Tibial artery (tissue), 4 donors: Measurements from ENCODE around the gene THRB.

Experiments
- DNase-seq, 2 donors: peaks; one replicate each; pipeline ENCODE4 v3.0.0-alpha.2; 2019
- H3K27ac ChIP-seq, 2 donors: fragments of 200-600 bp; sonication (generic) in 1 of 2; 1 replicate in 1 of 2; 2 replicates in 1 of 2; pipeline ENCODE4 v1.5.1; 2018 to 2019; ENCODE audit warnings: mild to moderate bottlenecking in 1 of 2
- H3K27me3 ChIP-seq, 2 donors: fragments of 200-600 bp; sonication (generic) in 1 of 2; one replicate each; pipeline versions ENCODE4 v1.5.1 to v1.6.0; 2016 to 2019
- H3K36me3 ChIP-seq, 3 donors: fragments of 200-600 bp; sonication (generic) in 2 of 3; one replicate each; pipeline ENCODE4 v1.5.1; 2016 to 2019; ENCODE audit warnings: mild to moderate bottlenecking in 2 of 3
- H3K4me1 ChIP-seq, 4 donors: fragments of 200-600 bp; sonication (generic) in 2 of 4; 1 replicate in 3 of 4; 2 replicates in 1 of 4; pipeline ENCODE4 v1.5.1; 2016 to 2019
- H3K4me3 ChIP-seq, 2 donors: fragments of 200-600 bp; sonication (generic) in 1 of 2; 1 replicate in 1 of 2; 2 replicates in 1 of 2; pipeline ENCODE4 v1.5.1; 2018 to 2019; ENCODE audit warnings: mild to moderate bottlenecking in 2 of 2
- H3K9me3 ChIP-seq, 3 donors: fragments of 200-600 bp; sonication (generic) in 1 of 3; one replicate each; pipeline ENCODE4 v1.5.1; 2016 to 2019
- intact Hi-C: fragments of 100-400 bp; cut with DNase I; formaldehyde crosslinking; loops from one replicate; pipeline ENCODE4 v1.15.0; 2023; ENCODE audit warnings: low total_unique reads
- TF ChIP-seq, protein P1 (sequence below), 2 experiments: fragments of 200-600 bp in 1 of 2; fragments of 450-650 bp in 1 of 2; IDR thresholded peaks; one replicate each; pipeline ENCODE4 v1.5.1; 2017 to 2019; ENCODE audit warnings: antibody characterized with exemption in 2 of 2, mild to moderate bottlenecking in 1 of 2, moderate library complexity in 1 of 2

THRB gene

DNA sequence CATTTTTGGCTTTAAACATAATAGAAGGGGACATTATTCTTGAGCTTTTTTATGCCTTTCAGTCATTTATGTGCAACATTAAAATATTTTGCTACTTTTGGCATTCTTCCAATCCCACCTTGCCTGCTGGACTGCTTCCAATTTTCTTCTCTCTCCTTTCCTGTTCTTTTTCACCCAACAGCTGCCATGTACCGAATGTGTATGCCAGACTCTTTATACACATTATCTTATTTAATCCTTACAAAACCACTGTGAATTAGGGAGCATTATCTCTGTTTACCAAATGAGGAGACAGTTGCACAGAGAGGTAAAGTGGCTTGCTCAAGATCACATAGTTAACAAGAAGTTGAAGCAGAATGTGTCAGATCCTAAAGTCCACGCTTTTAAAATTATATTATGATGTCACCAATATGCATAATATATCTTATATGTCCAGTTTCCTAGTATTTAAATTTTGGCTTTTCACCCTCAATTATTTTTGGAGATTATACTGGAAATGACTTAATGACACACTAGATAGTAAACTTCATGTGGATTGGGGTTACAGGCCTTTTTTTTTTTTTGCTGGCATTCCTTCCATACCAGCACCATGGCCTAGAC is 231.5 kb downstream of the THRB start:
- Histone ChIP-seq H3K36me3 (no peaks in the 10 kb centered on the region), H3K4me1 (peaks cover 0 to 53% (median 20%) of the 10 kb centered on the region in 4 donors), H3K27ac (peak overlapping the region in 1 of 2 donors; percentile 16), H3K4me3 (no peak overlapping the region), H3K27me3 (no peaks in the 10 kb centered on the region), H3K9me3 (no peaks in the 10 kb centered on the region)
- intact Hi-C loops: loop anchor here (5.0 kb wide), 1 partner anchor 89 kb away; no protein-coding TSS in a partner anchor
- TF ChIP-seq, protein P1, sequence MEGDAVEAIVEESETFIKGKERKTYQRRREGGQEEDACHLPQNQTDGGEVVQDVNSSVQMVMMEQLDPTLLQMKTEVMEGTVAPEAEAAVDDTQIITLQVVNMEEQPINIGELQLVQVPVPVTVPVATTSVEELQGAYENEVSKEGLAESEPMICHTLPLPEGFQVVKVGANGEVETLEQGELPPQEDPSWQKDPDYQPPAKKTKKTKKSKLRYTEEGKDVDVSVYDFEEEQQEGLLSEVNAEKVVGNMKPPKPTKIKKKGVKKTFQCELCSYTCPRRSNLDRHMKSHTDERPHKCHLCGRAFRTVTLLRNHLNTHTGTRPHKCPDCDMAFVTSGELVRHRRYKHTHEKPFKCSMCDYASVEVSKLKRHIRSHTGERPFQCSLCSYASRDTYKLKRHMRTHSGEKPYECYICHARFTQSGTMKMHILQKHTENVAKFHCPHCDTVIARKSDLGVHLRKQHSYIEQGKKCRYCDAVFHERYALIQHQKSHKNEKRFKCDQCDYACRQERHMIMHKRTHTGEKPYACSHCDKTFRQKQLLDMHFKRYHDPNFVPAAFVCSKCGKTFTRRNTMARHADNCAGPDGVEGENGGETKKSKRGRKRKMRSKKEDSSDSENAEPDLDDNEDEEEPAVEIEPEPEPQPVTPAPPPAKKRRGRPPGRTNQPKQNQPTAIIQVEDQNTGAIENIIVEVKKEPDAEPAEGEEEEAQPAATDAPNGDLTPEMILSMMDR (IDR thresholded peaks at IDR 0.05): no peak
- DNase-seq: no peak

DNA sequence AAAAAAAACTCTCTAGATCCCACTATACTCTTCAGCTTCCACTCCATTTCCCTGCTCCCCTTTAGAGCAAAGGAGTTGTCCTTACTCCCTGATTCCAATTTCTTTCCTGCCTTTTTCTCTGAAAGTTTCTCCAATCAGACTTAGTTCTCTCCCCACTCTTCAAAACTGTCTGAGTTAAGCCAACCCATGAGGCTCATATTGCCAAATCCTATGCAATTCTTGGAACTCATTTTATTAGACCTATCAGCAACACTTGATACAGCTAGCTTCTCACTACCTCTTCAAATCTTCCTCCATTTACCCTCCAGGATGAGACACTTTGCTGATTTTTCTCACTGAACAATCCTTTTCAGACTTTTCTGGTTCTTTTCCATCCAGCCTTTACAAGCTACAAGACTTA is 233.1 kb downstream of the THRB start:
- no peak overlapping the region for H3K4me3 ChIP-seq
- H3K36me3 ChIP-seq: no peaks in the 10 kb centered on the region
- H3K27me3 ChIP-seq: no peaks in the 10 kb centered on the region
- H3K9me3 ChIP-seq: no peaks in the 10 kb centered on the region
- H3K27ac ChIP-seq: peak overlapping the region in 1 of 2 donors; percentile 16
- TF ChIP-seq, protein P1 (IDR thresholded peaks at IDR 0.05): no peak
- no peak for DNase-seq
- H3K4me1 ChIP-seq: peaks cover 0 to 66% (median 26%) of the 10 kb centered on the region in 4 donors
- intact Hi-C loops: loop anchor here (5.0 kb wide), 1 partner anchor 91 kb away; no protein-coding TSS in a partner anchor

DNA sequence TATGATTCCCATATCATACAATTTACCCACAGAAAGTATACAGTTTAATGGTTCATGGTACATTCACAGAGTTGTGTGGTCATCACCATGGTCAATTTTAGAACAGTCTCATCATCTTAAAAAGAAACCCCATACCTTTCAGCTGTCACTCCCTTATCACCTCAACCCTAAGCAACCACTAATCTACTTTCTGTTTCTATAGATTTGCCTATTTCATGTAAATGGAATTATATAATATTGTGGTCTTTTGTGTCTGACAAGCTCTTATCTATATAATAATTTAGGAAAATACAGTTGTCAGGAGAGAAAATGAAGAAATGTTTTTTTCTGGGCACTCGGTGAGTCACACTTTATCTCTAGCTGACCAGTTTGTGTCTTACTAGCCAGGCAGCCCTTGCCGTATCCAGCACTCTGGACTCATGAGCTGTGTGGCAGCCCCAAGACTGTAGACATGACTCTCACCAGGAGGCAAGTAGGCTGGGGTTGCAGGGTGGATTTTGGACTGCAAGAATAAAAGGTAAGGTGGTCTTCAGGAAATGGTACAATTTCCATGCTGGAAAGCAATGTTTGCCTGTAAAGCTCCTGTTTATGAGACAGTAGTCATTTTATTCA is 234.6 kb downstream of the THRB start:
- H3K36me3 ChIP-seq: no peaks in the 10 kb centered on the region
- H3K27ac ChIP-seq: peak overlapping the region; percentile 67 to 73
- intact Hi-C loops: loop anchor here (5.0 kb wide), 1 partner anchor 92 kb away; no protein-coding TSS in a partner anchor
- peaks cover 0 to 69% (median 28%) of the 10 kb centered on the region in 4 donors for H3K4me1 ChIP-seq
- peak; percentile 53 to 80 for DNase-seq
- no peaks in the 10 kb centered on the region for H3K27me3 ChIP-seq
- no peaks in the 10 kb centered on the region for H3K9me3 ChIP-seq
- TF ChIP-seq, protein P1 (IDR thresholded peaks at IDR 0.05): no peak
- H3K4me3 ChIP-seq: no peak overlapping the region

DNA sequence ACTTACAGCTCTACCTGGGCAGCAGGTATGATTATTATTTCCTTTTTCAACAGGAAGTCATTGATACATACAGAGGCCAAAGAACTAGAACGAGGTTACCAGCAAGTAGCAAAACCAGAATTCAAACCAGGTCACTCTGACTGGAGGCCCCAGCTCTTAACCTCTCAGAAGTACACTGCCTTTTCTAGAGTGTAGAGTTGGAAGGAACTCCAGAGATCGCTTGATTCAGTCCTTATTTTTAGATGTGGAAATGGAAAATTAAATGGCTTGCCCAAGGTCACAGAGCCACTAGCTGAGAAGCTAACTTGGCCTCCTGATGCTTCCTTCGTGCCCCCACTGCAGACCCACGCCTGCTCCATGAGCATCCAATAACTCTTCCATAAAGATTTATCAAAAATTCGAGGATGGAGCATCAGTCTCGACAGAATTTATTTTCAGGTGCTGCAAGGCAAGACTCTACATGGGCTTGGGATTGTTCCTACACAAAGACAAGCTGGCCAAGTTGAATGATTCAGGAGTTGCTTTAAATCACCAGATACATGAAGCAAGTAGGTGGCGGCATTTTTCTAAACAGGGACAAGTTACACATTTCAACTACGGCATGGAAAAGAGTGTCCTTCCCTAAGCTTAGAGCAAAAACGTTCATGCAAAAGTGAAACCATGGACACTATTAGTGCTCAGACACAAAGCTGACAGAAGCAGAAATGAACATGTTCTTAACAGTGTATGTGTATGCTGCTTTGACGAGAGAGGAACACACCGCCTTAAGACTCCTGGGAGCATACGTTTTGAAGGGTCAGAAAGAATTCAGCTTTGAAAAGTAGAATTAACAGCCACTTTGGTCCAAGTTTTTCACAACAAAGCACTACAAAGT is 235.7 kb downstream of the THRB start:
- TF ChIP-seq, protein P1 (IDR thresholded peaks at IDR 0.05): no peak
- Histone ChIP-seq H3K27ac (peak overlapping the region; percentile 67 to 73), H3K4me3 (peak overlapping the region; percentile 27 to 36), H3K27me3 (no peaks in the 10 kb centered on the region), H3K36me3 (no peaks in the 10 kb centered on the region), H3K9me3 (no peaks in the 10 kb centered on the region), H3K4me1 (peaks cover 0 to 76% (median 33%) of the 10 kb centered on the region in 4 donors)
- intact Hi-C loops: no loop called here
- DNase-seq: no peak

DNA sequence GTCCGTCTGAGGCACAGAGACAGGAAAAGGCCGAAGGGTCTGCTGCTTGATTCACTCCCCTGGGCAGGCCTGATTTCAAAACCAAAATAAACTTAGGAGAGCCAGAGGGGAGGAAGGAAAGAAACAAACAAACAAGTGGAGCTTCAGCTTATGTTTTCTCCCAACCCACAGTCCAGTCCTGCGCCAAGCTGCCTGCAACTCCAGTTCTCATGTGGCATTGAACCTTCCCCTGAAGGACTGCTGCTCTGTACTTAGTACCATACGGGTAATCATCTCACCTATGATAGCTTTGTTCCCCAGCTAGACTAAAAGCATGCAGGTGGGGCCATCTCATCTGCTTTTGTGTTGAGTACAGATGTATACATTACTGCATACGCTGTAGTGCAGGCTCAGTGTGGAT is 236.4 kb downstream of the THRB start:
- TF ChIP-seq, protein P1 (IDR thresholded peaks at IDR 0.05): no peak
- Histone ChIP-seq H3K4me1 (peaks cover 0 to 76% (median 34%) of the 10 kb centered on the region in 4 donors), H3K27me3 (no peaks in the 10 kb centered on the region), H3K36me3 (no peaks in the 10 kb centered on the region), H3K4me3 (no peak overlapping the region), H3K9me3 (no peaks in the 10 kb centered on the region), H3K27ac (peak overlapping the region; percentile 67 to 73)
- no peak for DNase-seq
- intact Hi-C loops: no loop called here
